Activated CD4-positive, alpha-beta T cell treated with anti-CD3 and anti-CD28 coated beads, Interleukin-10, Interleukin-2, amounts not matched to agents 100 ng/mL and 50 ng/mL, durations not matched to agents 16 hours and 8 hours (primary cell): ENCODE measurements around the gene BIVM.
"Not testable (repeated sequence)": the region's sequence is repeated elsewhere in the genome, so short reads cannot be mapped to it uniquely, and the experiment has no call there.

Source experiments
- DNase-seq: peaks from one replicate; pipeline ENCODE4 v3.0.0-alpha.2; 2020

Gene BIVM

GRCh38 chr13:102798581-102799425, at the start of gene BIVM, which contains the start of gene POGLUT2:
Gene BIVM (plus strand): TSS chr13:102799119. CDS start chr13:102807268, 8,149 bp downstream.
Gene POGLUT2 (minus strand): TSS chr13:102798976. CDS start chr13:102798670, 306 bp downstream.
- peak; percentile 96 for DNase-seq

- no peak for DNase-seq
Observed at GRCh38 chr13:102751886-102752285, 47.0 kb upstream of the BIVM start.

- no peak for DNase-seq
Observed at GRCh38 chr13:102757006-102757405, 41.9 kb upstream of the BIVM start.

GRCh38 chr13:102758842-102759241, 40.1 kb upstream of the BIVM start:
- DNase-seq, result no peak

GRCh38 chr13:102761071-102761470, 37.8 kb upstream of the BIVM start:
- no peak for DNase-seq

GRCh38 chr13:102763741-102764140, 35.2 kb upstream of the BIVM start:
- DNase-seq, result no peak

GRCh38 chr13:102768909-102769308, 30.0 kb upstream of the BIVM start:
- DNase-seq, result no peak

- DNase-seq, result no peak
Observed at GRCh38 chr13:102769679-102770078, 29.2 kb upstream of the BIVM start.

- no peak for DNase-seq
Observed at GRCh38 chr13:102770435-102770834, 28.5 kb upstream of the BIVM start.

GRCh38 chr13:102771298-102772041, 27.4 kb upstream of the BIVM start:
- DNase-seq, result no peak

GRCh38 chr13:102772042-102772425, 26.9 kb upstream of the BIVM start:
- DNase-seq, result no peak

GRCh38 chr13:102773441-102774213, 25.3 kb upstream of the BIVM start, which contains the start of gene TEX30:
Gene TEX30 (minus strand): TSS chr13:102773786. CDS start chr13:102770026, 3,760 bp downstream.
- DNase-seq, result peak; percentile 93

GRCh38 chr13:102774214-102774568, 24.7 kb upstream of the BIVM start:
- peak; percentile 5 for DNase-seq

- no peak for DNase-seq
Observed at GRCh38 chr13:102774591-102775520, 24.1 kb upstream of the BIVM start.

- DNase-seq, result no peak
Observed at GRCh38 chr13:102776271-102776670, 22.6 kb upstream of the BIVM start.

GRCh38 chr13:102777736-102778135, 21.2 kb upstream of the BIVM start:
- no peak for DNase-seq

GRCh38 chr13:102779436-102780159, 19.3 kb upstream of the BIVM start:
- DNase-seq, result peak; percentile 55

- DNase-seq, result not testable (repeated sequence)
Observed at GRCh38 chr13:102780656-102781055, 18.3 kb upstream of the BIVM start.

GRCh38 chr13:102781591-102781990, 17.3 kb upstream of the BIVM start:
- no peak for DNase-seq

GRCh38 chr13:102784483-102784882, 14.4 kb upstream of the BIVM start:
- no peak for DNase-seq

GRCh38 chr13:102788683-102789082, 10.2 kb upstream of the BIVM start:
- no peak for DNase-seq
